ENCODE data around the gene BTLA. TPM values are rescaled to one million over a fixed set of nuclear protein-coding genes. Genes with fewer than 3 reads are reported as not detected.

BTLA gene
- polyA plus RNA-seq, 1 donor from 2014 or later: not detected

DNA sequence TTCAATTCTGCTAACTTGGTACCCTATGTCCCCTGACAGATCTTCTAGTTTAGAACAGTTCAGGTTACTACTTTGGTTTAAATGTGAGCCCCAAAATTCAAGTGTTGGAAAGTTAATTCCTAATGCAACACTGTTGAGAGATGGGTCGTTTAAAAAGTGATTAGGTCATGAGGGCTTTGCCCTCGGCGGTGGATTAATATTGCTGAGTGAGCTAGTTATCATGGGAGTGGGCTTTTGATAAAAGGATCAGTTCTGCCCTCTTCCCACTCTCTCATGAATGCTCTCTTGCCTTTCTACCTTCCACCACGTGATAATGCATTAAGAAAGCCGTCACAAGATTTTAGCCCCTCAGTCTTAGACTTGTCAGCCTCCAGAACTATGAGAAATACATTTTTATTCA is 72.1 kb downstream of the BTLA start:
- Histone ChIP-seq H3K9me2 (ENCODE audit: insufficient read depth, low read length) (no peaks in the 10 kb centered on the region), H3K36me3 (ENCODE audit: insufficient read depth, low read length) (no peaks in the 10 kb centered on the region), H3K4me2 (ENCODE audit: low read length) (no peak overlapping the region), H3K27me3 (ENCODE audit: insufficient read depth, low read depth, low read length) (no peaks in the 10 kb centered on the region), H3K4me3 (ENCODE audit: low read length) (no peak overlapping the region), H3K79me2 (replicated peaks; ENCODE audit: insufficient read depth, low read length) (no peaks in the 10 kb centered on the region), H2AFZ (ENCODE audit: low read depth, low read length) (no peak overlapping the region), H3K27ac (ENCODE audit: low read length) (no peak overlapping the region), H3K9ac (ENCODE audit: low read length) (no peak overlapping the region), H3F3A (ENCODE audit: insufficient read depth, low read length, poor library complexity, severe bottlenecking) (peaks cover 3% of the 10 kb centered on the region), H3K9me3 (ENCODE audit: low read length) (no peaks in the 10 kb centered on the region), H4K20me1 (ENCODE audit: insufficient read depth) (no peaks in the 10 kb centered on the region)
- TF ChIP-seq CTCF (IDR thresholded peaks at IDR 0.05; ENCODE audit: poor library complexity, severe bottlenecking) (no peak), SMC3 (conservative IDR thresholded peaks at IDR 0.05; ENCODE audit: poor library complexity) (no peak), MXI1 (conservative IDR thresholded peaks at IDR 0.05; ENCODE audit: poor library complexity, severe bottlenecking) (no peak), RAD21 (conservative IDR thresholded peaks at IDR 0.05) (no peak), EZH2 (IDR thresholded peaks at IDR 0.05; ENCODE audit: borderline replicate concordance, insufficient read depth, low read length, poor library complexity, severe bottlenecking) (no peak), EP300 (conservative IDR thresholded peaks at IDR 0.05; ENCODE audit: poor library complexity, severe bottlenecking) (no peak), POLR2AphosphoS5 (IDR thresholded peaks at IDR 0.05) (no peak), TAF1 (IDR thresholded peaks at IDR 0.05; ENCODE audit: low read depth) (no peak)
- TF ChIP-seq, protein P1, sequence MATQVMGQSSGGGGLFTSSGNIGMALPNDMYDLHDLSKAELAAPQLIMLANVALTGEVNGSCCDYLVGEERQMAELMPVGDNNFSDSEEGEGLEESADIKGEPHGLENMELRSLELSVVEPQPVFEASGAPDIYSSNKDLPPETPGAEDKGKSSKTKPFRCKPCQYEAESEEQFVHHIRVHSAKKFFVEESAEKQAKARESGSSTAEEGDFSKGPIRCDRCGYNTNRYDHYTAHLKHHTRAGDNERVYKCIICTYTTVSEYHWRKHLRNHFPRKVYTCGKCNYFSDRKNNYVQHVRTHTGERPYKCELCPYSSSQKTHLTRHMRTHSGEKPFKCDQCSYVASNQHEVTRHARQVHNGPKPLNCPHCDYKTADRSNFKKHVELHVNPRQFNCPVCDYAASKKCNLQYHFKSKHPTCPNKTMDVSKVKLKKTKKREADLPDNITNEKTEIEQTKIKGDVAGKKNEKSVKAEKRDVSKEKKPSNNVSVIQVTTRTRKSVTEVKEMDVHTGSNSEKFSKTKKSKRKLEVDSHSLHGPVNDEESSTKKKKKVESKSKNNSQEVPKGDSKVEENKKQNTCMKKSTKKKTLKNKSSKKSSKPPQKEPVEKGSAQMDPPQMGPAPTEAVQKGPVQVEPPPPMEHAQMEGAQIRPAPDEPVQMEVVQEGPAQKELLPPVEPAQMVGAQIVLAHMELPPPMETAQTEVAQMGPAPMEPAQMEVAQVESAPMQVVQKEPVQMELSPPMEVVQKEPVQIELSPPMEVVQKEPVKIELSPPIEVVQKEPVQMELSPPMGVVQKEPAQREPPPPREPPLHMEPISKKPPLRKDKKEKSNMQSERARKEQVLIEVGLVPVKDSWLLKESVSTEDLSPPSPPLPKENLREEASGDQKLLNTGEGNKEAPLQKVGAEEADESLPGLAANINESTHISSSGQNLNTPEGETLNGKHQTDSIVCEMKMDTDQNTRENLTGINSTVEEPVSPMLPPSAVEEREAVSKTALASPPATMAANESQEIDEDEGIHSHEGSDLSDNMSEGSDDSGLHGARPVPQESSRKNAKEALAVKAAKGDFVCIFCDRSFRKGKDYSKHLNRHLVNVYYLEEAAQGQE (IDR thresholded peaks at IDR 0.05; ENCODE audit: borderline replicate concordance): no peak

DNA sequence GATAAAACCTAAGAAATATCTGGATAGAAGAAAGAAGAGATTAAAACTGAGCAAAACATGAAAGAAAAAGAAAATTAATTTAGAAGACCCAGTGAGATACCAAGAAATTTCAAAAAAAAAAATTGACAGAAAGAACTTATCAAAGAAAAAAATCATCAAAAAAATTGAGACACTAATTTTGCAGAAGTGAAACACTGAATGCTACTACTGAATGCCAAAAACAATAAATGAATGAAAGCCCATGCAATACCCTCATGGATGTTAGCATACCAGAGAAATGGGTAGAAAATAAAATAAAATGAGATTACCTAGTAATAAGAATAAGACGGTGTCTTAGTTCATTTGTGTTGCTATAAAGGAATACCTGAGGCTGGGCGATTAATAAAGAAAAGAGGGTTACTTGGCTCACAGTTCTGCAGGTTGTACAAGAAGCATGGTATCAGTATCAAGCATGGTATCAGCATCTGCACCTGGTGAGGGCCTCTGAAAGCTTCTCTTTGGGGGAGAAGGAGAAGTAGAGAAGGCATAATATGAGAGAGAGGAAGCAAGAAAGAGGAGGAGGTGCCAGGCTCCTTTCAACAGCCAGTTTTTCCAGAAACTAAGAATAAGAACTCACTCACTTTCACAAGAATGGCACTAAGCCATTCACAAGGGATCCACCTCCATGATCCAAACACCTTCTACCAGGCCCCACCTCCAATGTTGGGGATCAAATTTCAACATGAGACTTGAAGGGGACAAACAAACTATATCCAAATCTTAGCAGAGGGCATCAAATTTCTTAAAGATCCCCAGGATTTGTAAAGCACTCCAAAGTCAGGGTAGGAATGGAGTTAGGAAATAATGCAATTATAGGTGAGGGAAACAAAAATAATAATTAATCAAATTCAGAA is 73.2 kb downstream of the BTLA start:
- H4K20me1 ChIP-seq (ENCODE audit: insufficient read depth): no peaks in the 10 kb centered on the region
- no peaks in the 10 kb centered on the region for H3K27me3 ChIP-seq (ENCODE audit: insufficient read depth, low read depth, low read length)
- no peak overlapping the region for H3K27ac ChIP-seq (ENCODE audit: low read length)
- TF ChIP-seq, protein P1 (IDR thresholded peaks at IDR 0.05; ENCODE audit: borderline replicate concordance): no peak
- TF ChIP-seq EZH2 (IDR thresholded peaks at IDR 0.05; ENCODE audit: borderline replicate concordance, insufficient read depth, low read length, poor library complexity, severe bottlenecking): no peak
- no peak for TF ChIP-seq MXI1 (conservative IDR thresholded peaks at IDR 0.05; ENCODE audit: poor library complexity, severe bottlenecking)
- no peak for TF ChIP-seq EP300 (conservative IDR thresholded peaks at IDR 0.05; ENCODE audit: poor library complexity, severe bottlenecking)
- TF ChIP-seq CTCF (IDR thresholded peaks at IDR 0.05; ENCODE audit: poor library complexity, severe bottlenecking): no peak
- no peak for TF ChIP-seq SMC3 (conservative IDR thresholded peaks at IDR 0.05; ENCODE audit: poor library complexity)
- TF ChIP-seq RAD21 (conservative IDR thresholded peaks at IDR 0.05): no peak
- no peak for TF ChIP-seq POLR2AphosphoS5 (IDR thresholded peaks at IDR 0.05)
- no peak for TF ChIP-seq TAF1 (IDR thresholded peaks at IDR 0.05; ENCODE audit: low read depth)
- H3K36me3 ChIP-seq (ENCODE audit: insufficient read depth, low read length): no peaks in the 10 kb centered on the region
- no peaks in the 10 kb centered on the region for H3K9me3 ChIP-seq (ENCODE audit: low read length)
- no peaks in the 10 kb centered on the region for H3K79me2 ChIP-seq (replicated peaks; ENCODE audit: insufficient read depth, low read length)
- H3F3A ChIP-seq (ENCODE audit: insufficient read depth, low read length, poor library complexity, severe bottlenecking): peaks cover 3% of the 10 kb centered on the region
- no peak overlapping the region for H3K4me2 ChIP-seq (ENCODE audit: low read length)
- no peaks in the 10 kb centered on the region for H3K9me2 ChIP-seq (ENCODE audit: insufficient read depth, low read length)
- no peak overlapping the region for H3K9ac ChIP-seq (ENCODE audit: low read length)
- H3K4me3 ChIP-seq (ENCODE audit: low read length): no peak overlapping the region
- H2AFZ ChIP-seq (ENCODE audit: low read depth, low read length): no peak overlapping the region

Measured in neural cell (in vitro differentiated cells).